ENCODE measurements around the gene ZNF805.

DNA sequence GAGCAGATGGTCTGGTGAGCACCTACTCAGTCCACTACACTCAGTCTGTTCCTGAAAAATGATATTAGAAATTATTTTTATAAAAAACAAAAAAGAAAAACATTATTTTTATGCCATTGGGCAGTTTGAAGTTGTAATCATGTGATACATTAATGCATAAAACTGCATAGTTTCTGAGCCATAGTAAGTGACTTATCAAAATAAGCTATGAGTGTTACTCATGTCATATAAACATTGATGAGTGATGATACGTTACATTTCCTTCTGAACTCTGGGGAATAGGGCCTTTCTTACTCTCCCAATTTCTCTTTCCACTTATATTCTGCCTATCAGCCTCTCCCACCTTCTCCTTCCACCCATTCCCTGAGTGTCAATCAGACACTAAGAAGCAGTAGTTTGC, 8.9 kb downstream of the ZNF805 start:
- TF ChIP-seq, protein P1, sequence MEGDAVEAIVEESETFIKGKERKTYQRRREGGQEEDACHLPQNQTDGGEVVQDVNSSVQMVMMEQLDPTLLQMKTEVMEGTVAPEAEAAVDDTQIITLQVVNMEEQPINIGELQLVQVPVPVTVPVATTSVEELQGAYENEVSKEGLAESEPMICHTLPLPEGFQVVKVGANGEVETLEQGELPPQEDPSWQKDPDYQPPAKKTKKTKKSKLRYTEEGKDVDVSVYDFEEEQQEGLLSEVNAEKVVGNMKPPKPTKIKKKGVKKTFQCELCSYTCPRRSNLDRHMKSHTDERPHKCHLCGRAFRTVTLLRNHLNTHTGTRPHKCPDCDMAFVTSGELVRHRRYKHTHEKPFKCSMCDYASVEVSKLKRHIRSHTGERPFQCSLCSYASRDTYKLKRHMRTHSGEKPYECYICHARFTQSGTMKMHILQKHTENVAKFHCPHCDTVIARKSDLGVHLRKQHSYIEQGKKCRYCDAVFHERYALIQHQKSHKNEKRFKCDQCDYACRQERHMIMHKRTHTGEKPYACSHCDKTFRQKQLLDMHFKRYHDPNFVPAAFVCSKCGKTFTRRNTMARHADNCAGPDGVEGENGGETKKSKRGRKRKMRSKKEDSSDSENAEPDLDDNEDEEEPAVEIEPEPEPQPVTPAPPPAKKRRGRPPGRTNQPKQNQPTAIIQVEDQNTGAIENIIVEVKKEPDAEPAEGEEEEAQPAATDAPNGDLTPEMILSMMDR (IDR thresholded peaks at IDR 0.05; ENCODE audit: low read depth, low read length): no peak
- TF ChIP-seq EZH2phosphoT487 (IDR thresholded peaks at IDR 0.05; ENCODE audit: low read depth): no peak

Data from OCI-LY3 (cell line).